ENCODE data around the gene DDN.

DNA sequence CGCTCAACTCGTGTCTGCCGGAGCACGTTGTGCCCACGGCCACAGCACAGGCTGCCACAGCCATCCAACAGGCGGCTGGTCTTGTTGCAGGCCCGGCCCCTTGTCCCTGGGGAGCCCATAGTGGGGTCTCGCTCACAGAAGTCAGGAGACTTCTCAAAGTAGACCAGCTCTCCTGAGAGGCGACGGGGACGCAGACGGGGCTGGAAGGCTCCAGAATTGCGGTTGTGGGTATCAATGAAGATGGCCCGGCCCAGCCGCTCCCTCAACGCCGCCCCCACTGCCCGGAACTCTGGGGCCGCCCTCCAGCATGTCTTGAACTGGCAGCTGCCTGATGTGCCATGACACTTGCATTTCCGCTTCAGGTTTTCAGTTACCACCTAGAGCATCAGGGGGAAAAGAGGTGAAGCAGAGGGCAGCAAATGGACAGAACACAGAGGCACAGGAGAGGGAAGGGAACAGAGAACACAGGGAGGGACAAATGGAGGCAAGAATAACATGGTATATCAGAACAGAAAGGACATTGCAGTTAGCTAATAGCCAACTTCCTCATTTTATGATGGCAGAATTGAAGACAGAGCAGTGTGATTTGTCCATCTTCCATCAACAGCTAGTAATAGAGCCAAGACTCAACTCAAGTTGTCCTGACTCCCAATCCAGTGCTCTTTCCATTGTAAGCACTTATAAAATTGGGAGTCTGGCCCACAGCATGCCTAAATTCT lies 32.8 kb downstream of the DDN start:
- TF ChIP-seq EZH2 (IDR thresholded peaks at IDR 0.05; ENCODE audit: borderline replicate concordance, insufficient read depth, low read depth, low read length, poor library complexity, severe bottlenecking) = no peak
- TF ChIP-seq, protein P1, sequence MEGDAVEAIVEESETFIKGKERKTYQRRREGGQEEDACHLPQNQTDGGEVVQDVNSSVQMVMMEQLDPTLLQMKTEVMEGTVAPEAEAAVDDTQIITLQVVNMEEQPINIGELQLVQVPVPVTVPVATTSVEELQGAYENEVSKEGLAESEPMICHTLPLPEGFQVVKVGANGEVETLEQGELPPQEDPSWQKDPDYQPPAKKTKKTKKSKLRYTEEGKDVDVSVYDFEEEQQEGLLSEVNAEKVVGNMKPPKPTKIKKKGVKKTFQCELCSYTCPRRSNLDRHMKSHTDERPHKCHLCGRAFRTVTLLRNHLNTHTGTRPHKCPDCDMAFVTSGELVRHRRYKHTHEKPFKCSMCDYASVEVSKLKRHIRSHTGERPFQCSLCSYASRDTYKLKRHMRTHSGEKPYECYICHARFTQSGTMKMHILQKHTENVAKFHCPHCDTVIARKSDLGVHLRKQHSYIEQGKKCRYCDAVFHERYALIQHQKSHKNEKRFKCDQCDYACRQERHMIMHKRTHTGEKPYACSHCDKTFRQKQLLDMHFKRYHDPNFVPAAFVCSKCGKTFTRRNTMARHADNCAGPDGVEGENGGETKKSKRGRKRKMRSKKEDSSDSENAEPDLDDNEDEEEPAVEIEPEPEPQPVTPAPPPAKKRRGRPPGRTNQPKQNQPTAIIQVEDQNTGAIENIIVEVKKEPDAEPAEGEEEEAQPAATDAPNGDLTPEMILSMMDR (IDR thresholded peaks at IDR 0.05) = no peak

Data from B cell (primary cell).